Fibroblast of skin of left biceps (primary cell): ENCODE data around the gene DNAJC18.

ENCODE experiments used
- DNase-seq, 2 experiments: peaks; one replicate each; pipeline ENCODE4 v3.0.0-alpha.2; 2013; ENCODE audit warnings: low read depth in 2 of 2

The DNAJC18 gene

GRCh38 chr5:139403787-139404483 lies 35.4 kb downstream of the DNAJC18 start, which contains the start of gene SPATA24:
SPATA24 (minus strand) TSS chr5:139404089; CDS start chr5:139404060, 29 bp downstream.
- DNase-seq = peak; percentile 95

- DNase-seq = no peak
Measured at GRCh38 chr5:139403418-139403786, 35.9 kb downstream of the DNAJC18 start.

DNA sequence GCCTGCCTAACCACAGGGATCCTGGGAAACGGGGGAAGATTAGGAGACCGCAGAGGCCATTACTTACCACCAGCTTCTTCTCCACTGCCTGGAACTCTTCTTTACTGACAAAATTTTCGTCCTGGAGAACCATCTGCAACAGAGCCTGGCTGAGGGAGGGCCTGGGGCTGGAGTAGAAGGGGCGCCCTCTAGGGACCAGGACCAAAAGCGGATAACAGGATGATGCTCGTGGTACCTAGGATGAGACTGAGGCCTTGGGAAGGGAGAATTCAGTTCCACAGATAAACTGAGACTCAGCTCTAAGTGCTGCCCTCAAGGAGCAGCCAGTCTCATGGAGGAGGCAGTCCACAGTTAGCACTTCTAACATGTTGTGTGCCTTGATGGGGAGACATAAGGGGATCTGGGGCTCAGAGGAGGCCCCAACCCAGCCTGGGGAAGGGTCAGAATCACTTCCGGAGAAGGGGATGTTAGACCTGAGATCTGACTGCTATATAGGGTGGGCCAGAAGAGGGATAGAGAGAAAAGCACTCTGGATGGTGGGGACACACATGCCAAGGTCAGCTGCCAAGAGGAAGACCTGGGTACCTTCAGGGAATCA lies 36.7 kb downstream of the DNAJC18 start:
- DNase-seq = no peak

GRCh38 chr5:139401546-139401945 lies 37.8 kb downstream of the DNAJC18 start:
- no peak for DNase-seq

GRCh38 chr5:139399501-139400121 lies 39.7 kb downstream of the DNAJC18 start:
- DNase-seq = no peak

DNA sequence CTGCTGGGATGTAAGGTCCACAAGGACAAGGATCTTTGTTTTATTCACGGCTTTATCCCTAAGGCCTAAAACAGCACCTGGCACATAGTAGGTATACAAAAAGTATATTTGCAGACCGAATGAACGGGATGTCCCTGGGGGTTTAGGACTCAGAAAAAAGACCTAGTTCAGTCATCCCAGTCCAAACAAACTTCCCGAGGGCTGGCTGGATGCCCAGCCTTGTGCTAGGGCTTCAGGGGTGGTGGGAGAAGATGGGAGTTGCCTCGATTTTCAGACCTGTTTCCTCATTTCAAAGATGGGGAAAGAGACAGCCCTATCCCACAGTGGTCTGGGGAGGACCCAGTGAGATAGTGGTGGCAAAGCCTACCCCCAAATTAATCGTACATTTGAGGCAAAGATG lies 41.4 kb downstream of the DNAJC18 start:
- no peak for DNase-seq

DNA sequence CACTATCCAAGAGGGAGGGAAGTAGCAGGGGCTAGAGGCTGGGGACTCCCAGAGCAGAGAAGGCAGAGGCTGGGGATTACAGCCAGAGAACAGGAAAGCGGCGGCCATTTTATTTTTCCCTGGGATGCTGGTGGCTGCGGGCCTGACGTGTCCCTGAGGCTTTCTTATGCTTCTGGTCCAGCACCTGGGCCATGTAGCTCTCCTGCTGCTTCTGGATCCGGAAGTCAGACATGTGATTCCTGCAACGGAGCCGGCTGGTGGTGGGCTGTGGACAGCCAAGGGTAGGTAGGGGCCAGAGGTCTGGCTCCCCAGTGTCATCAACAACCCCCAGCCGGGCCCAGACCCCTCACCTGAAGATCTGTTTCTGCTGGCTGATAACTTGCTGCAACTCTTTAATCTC lies 42.6 kb downstream of the DNAJC18 start:
- DNase-seq = no peak

DNA sequence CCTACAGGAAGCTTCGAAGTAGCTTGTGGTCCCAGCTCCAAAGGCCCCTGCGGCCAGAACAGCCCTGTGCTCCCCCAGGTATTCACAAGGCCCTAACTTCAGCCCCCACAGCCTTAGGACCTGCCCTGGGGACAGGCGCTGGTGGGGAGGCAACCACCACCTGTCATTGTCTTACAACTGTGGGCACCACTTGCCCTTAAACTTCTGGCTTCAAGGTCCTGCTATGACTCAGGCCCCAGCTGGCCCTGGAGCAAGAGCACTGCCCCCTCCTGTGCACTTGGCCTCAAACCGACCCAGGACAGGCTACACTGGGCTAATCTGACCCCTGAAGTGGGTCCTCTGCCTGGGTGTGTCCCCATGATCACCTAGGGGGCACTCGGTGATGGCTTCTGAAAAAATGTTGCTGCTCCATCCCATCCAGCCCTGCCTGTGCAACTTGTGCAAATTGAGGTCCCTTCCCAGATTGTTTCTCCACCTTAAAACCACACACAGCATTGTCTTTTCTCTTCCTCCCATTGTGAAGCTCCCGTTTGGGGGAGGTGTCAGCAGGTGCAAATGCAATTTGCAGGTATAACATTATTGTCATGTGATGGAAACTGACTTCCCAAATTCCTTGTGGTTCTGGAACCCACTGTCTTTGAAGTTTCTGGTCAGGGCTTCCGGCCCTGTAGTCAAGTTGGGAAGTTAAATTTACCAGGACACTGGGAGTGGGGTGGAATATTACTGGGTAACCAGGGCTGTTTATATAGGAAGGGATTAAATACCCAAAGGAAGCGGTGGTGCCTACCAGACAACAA lies 43.3 kb downstream of the DNAJC18 start:
- DNase-seq = no peak

DNA sequence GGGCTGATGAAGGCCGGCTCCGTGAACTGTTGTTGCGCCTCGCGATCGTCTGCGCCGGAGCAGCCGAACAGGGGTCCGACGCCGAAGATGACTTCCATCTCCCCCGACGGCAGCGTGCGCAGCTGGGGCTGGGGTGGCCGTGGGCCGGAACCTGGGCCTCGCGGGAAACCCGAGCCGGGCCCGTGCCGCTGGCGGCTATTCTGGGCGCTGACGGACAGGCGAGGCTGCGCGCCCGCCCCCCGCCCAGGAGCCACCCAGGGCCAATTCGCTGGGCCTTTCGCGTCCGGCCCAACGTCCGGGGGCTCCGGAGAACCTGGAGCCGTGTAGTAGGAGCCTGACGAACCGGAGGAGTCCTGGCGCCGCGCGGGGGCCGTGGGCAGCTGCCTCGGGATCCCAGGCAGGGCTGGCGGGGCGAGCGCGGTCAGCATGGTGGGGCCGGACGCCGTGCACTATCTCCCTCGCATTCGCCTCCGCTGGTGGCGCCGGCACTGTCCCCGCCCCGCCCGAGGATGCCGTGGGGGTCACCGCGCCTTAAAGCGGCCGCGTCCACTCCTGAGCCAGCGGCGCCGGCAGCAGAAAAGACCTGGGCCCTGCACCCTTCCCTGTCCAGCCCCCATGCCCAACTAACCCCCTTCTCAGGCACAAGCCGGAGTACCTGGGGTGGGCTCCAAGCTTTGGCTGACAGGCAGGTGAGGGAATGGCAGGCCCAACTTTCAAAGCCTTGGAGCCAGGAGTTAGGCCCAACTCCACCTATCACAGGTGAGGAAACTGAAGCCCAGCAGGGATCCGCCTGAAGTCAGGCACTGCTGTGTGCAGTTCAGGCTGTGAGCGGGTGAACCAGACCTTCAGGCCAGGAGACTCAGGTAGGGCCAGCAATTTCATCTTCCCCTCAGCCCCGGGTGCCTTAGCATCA lies 44.4 kb downstream of the DNAJC18 start, which contains the start of gene PROB1:
TSS of gene PROB1 (minus strand) at position 451 of the 913 bp plus-strand sequence. CDS start at position 428, 23 bp downstream.
- no peak for DNase-seq

DNA sequence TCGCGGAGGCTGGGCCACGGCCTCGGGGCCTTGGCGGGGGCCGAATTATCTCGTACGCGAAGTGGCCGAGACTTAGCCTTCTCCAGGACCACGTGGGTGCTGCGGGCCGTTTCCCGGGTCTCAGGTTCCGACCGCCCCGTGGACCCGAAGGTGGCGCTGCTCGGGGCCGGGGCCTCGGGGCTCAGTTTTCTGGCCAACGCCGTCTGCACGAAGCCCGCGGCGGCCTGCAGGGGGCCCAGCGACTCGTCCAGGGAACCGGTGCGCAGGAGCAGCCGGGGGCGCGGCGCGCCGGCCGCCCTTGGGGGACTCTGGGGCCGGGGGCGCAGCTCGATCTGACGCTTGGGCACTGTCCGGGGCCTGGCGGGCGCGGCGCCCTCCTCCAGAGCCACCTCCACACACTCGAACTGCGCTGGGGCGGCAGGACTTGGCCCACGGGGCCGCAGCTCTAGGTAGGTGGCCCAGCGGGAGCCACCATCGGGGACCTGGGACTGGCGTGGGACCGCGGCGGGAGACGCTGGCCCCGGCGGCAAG lies 45.1 kb downstream of the DNAJC18 start:
- no peak for DNase-seq

GRCh38 chr5:139393497-139394122 lies 45.7 kb downstream of the DNAJC18 start:
- no peak for DNase-seq

DNA sequence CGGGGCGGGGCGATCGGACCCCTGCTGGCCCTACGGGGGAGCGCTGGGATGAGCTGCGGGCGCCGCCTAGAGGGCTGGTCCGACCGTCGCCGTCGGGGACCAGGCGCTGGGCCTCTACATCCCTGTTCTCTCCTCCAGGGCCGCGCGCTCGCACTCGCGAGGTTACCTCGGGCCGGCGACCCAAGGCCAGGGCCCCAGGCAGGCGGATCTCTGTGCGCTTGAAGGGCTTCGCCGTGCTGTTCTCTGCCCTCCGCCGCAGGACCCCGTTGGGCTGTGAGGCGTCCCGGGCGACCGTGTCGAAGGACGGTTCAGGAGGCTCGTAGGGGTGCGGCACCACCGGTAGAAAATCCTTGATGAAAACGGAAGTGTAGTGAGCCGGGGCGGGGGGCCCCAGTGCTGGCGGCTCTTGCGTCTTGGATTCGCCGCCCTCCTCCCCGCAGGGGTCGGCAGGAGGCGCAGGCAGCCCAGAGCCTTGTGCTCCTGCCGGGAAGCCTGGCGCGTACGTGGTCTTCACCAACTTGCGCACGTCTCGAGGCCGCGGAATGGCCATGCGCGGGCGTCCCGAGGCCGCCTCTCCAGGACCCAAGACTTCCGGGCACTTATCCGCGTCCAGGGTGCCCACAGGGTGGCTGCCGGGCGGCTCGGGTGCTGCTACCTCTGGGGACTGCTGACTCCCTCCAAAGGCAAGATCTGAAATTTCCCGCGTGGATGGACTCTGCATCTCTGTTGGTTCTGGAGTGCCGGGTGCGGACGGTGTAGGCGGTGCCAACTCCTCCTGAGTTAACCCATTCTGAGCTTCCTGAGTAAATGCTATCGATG lies 46.4 kb downstream of the DNAJC18 start:
- DNase-seq = no peak

- no peak for DNase-seq
Measured at GRCh38 chr5:139392324-139392677, 47.0 kb downstream of the DNAJC18 start.

DNA sequence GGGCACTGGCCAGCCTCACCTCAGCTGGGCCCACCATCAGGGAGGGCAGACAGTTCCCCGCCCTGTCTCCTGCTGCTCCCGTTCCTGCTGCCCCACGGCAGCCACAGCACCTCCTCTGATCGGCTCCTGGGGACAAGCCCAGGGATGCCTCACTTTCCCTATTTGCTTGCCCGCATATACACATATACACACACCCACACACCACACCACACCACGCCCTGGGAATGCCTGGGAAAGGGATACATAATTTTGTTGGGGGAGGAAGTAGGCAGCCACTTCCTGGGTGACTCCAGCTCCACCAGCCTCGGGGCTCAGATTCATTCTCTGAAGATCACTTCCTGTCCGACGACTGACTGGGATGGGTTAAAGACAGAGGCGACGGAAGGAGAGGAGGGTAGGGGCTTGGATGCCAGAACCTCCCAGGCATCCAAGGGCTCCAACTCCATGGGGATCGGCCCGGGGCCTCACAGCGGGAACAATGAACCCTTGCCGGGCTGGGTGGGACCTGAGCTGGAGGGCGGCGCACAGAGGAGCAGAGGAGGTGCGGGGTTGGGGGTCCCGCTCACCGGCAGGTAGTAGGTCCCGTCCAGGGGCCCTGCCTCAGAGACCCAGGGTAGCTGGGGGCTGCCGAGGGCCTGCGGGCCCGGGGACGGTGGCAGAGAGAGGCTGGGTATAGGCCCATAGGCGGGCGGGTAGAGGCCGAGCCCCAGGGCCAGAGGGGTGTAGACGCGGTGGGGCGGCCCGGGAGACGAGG lies 47.6 kb downstream of the DNAJC18 start:
- no peak for DNase-seq

GRCh38 chr5:139390639-139391569 lies 48.4 kb downstream of the DNAJC18 start:
- DNase-seq = no peak

DNA sequence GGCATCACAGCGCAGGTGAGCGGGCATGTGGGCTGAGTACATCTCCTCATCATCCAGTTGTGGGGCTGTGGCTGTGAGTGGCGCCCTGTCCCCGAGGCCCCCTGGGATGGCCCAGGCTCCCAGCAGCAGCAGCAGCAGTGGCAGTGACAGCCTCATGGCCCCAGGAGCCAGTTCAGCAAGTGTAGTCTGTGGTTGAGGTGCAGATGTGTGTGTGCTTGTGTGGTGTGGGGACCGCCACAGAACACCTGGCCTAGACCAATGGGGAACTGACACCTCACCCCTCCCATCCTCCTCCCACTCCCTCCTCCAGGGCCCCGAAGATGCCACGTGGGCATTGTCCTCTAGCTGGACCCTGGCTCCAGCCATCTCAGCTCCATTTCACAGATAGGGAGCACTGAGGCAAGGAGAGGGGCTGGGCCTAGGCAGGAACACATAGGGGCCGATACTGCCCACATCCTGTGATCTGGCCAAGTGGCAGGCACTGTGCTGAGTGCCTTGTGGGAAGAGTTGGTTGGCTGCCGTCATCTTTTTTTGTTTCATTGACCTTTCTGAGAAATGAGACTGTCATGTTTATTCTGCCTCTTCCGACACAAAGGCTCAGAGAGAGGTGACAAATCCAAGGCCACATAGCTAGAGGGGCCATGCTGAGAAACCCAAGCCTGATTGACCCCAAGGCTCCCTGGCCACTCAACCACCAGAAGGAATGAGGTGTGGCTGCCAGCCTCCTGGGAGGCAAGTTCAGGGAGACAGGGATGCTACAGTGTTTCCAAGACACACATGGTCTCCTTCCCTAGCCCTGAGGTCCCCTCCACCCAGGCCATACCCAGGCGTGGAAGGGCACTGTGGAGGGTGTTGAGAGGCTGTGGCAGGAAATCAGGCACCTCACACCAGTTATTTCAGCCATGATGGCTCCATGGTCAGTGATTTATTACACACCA lies 49.4 kb downstream of the DNAJC18 start, which contains the start of gene MZB1:
TSS of gene MZB1 (minus strand) at position 213 of the 938 bp plus-strand sequence. CDS start at position 156, 57 bp downstream.
- DNase-seq = no peak
